ENCODE results near the gene IST1.

Gene IST1

GRCh38 chr16:71920658-71921057 lies 25.3 kb downstream of the IST1 start:
- no peak for DNase-seq

- no peak for DNase-seq
These were observed 28.8 kb downstream of the IST1 start for GRCh38 chr16:71923941-71924690.

- no peak for DNase-seq
These were observed 29.4 kb downstream of the IST1 start for GRCh38 chr16:71924710-71925109.

- DNase-seq = no peak
These were observed 32.1 kb downstream of the IST1 start for GRCh38 chr16:71927383-71927782.

- DNase-seq = no peak
These were observed 32.5 kb downstream of the IST1 start for GRCh38 chr16:71927787-71928186.

- DNase-seq = no peak
These were observed 33.7 kb downstream of the IST1 start for GRCh38 chr16:71929048-71929447.

GRCh38 chr16:71930013-71930563 lies 34.8 kb downstream of the IST1 start:
- DNase-seq = no peak

GRCh38 chr16:71931001-71931400 lies 35.7 kb downstream of the IST1 start:
- no peak for DNase-seq

- DNase-seq = no peak
These were observed 36.3 kb downstream of the IST1 start for GRCh38 chr16:71931599-71931998.

GRCh38 chr16:71933017-71933416 lies 37.7 kb downstream of the IST1 start:
- DNase-seq = no peak

GRCh38 chr16:71933913-71934695 lies 38.8 kb downstream of the IST1 start:
- DNase-seq = no peak

GRCh38 chr16:71937868-71938510 lies 42.7 kb downstream of the IST1 start:
- DNase-seq = no peak

GRCh38 chr16:71943887-71944286 lies 48.6 kb downstream of the IST1 start:
- DNase-seq = no peak

GRCh38 chr16:71945616-71946015 lies 50.3 kb downstream of the IST1 start:
- no peak for DNase-seq

- DNase-seq = no peak
These were observed 57.5 kb downstream of the IST1 start for GRCh38 chr16:71952825-71953224.

- DNase-seq = no peak
These were observed 58.8 kb downstream of the IST1 start for GRCh38 chr16:71954180-71954579.

- DNase-seq = no peak
These were observed 59.4 kb downstream of the IST1 start for GRCh38 chr16:71954699-71955195.

GRCh38 chr16:71956486-71956885 lies 61.2 kb downstream of the IST1 start:
- DNase-seq = no peak

GRCh38 chr16:71961066-71962039 lies 66.0 kb downstream of the IST1 start:
- peak; percentile 88 to 91 for DNase-seq

GRCh38 chr16:71963125-71963875 lies 68.0 kb downstream of the IST1 start:
- no peak for DNase-seq

- DNase-seq = no peak
These were observed 69.9 kb downstream of the IST1 start for GRCh38 chr16:71965223-71965622.
